H9 (cell line): ENCODE data around the gene SUPT3H. TPM values are rescaled to one million over a fixed set of nuclear protein-coding genes. Genes with fewer than 3 reads are reported as not detected.

Source experiments
- DNase-seq: peaks from one replicate; pipeline ENCODE4 v3.0.0-alpha.2; 2017
- H2AFZ ChIP-seq: one replicate; pipeline ENCODE4 v1.6.1; 2013; ENCODE audit warnings: mild to moderate bottlenecking, low read length, control low read depth, moderate library complexity
- H2AK5ac ChIP-seq: 2 replicates; pipeline ENCODE4 v1.6.1; 2013; ENCODE audit warnings: low read length, control low read depth, mixed read lengths; ENCODE audit not compliant: insufficient read length
- H2BK120ac ChIP-seq: one replicate; pipeline ENCODE4 v1.6.1; 2013; ENCODE audit warnings: low read depth, mild to moderate bottlenecking, low read length, control low read depth, inconsistent platforms; ENCODE audit not compliant: poor library complexity, severe bottlenecking
- H2BK12ac ChIP-seq: 2 replicates; pipeline ENCODE4 v1.6.1; 2013; ENCODE audit warnings: low read length, control low read depth, mixed read lengths, low read depth; ENCODE audit not compliant: insufficient read length
- H2BK15ac ChIP-seq: 2 replicates; pipeline ENCODE4 v1.6.1; 2013; ENCODE audit warnings: low read depth, low read length, control low read depth
- H2BK20ac ChIP-seq: one replicate; pipeline ENCODE4 v1.6.1; 2013; ENCODE audit warnings: low read depth, mild to moderate bottlenecking, low read length, control low read depth, inconsistent platforms; ENCODE audit not compliant: poor library complexity, severe bottlenecking
- H2BK5ac ChIP-seq: 2 replicates; pipeline ENCODE4 v1.6.1; 2013; ENCODE audit warnings: low read length, control low read depth, mixed read lengths; ENCODE audit not compliant: insufficient read length
- H3K14ac ChIP-seq: 2 replicates; pipeline ENCODE4 v1.6.1; 2013; ENCODE audit warnings: low read length, control low read depth; ENCODE audit not compliant: insufficient read depth
- H3K18ac ChIP-seq: 2 replicates; pipeline ENCODE4 v1.6.1; 2013; ENCODE audit warnings: low read depth, mild to moderate bottlenecking, mixed read lengths, low read length, control low read depth; ENCODE audit not compliant: insufficient read length
- H3K23ac ChIP-seq: 2 replicates; pipeline ENCODE4 v1.6.1; 2013; ENCODE audit warnings: low read length, control low read depth, mixed read lengths, low read depth; ENCODE audit not compliant: insufficient read length
- H3K23me2 ChIP-seq: 2 replicates; pipeline ENCODE4 v1.6.1; 2013; ENCODE audit warnings: low read depth, mild to moderate bottlenecking, mixed read lengths, low read length, control low read depth; ENCODE audit not compliant: insufficient read length, poor library complexity, severe bottlenecking
- H3K27ac ChIP-seq: 2 replicates; pipeline ENCODE4 v1.5.1; 2013; ENCODE audit warnings: low read length, control low read depth, mixed read lengths, low read depth; ENCODE audit not compliant: insufficient read length
- H3K27me3 ChIP-seq: 2 replicates; pipeline ENCODE4 v1.6.1; 2013; ENCODE audit warnings: low read length, control low read depth, inconsistent platforms; ENCODE audit not compliant: insufficient read depth
- H3K4ac ChIP-seq: 2 replicates; pipeline ENCODE4 v1.6.1; 2013; ENCODE audit warnings: low read depth, mild to moderate bottlenecking, control low read depth, inconsistent platforms, low read length, moderate library complexity
- H3K4me1 ChIP-seq: 2 replicates; pipeline ENCODE4 v1.6.1; 2013; ENCODE audit warnings: low read length, control low read depth, inconsistent platforms; ENCODE audit not compliant: insufficient read depth
- H3K4me2 ChIP-seq: 2 replicates; pipeline ENCODE4 v1.6.1; 2013; ENCODE audit warnings: low read length, control low read depth, mixed read lengths; ENCODE audit not compliant: insufficient read length, insufficient read depth
- H3K56ac ChIP-seq: 2 replicates; pipeline ENCODE4 v1.6.1; 2013; ENCODE audit warnings: low read depth, mild to moderate bottlenecking, mixed read lengths, low read length, control low read depth; ENCODE audit not compliant: insufficient read length
- H3K79me1 ChIP-seq: 2 replicates; pipeline ENCODE4 v1.6.1; 2013; ENCODE audit warnings: low read depth, mild to moderate bottlenecking, moderate library complexity, low read length, control low read depth, inconsistent platforms; ENCODE audit not compliant: insufficient read depth, poor library complexity, severe bottlenecking
- H3K79me2 ChIP-seq: 2 replicates; pipeline ENCODE4 v1.6.1; 2013; ENCODE audit warnings: low read length, control low read depth, inconsistent platforms; ENCODE audit not compliant: insufficient read depth
- H3K9ac ChIP-seq: 2 replicates; pipeline ENCODE4 v1.6.1; 2013; ENCODE audit warnings: low read length, control low read depth, mixed read lengths; ENCODE audit not compliant: insufficient read length; ENCODE audit errors: extremely low read depth
- H3K9me3 ChIP-seq: one replicate; pipeline ENCODE4 v1.6.1; 2013; ENCODE audit warnings: low read depth, low read length, inconsistent platforms; ENCODE audit not compliant: control insufficient read depth
- H3T11ph ChIP-seq: one replicate; pipeline ENCODE4 v1.6.1; 2013; ENCODE audit warnings: mild to moderate bottlenecking, low read length, control low read depth, inconsistent platforms
- H4K20me1 ChIP-seq: one replicate; pipeline ENCODE4 v1.6.1; 2013; ENCODE audit not compliant: control insufficient read depth, insufficient read length, insufficient read depth
- H4K5ac ChIP-seq: 2 replicates; pipeline ENCODE4 v1.6.1; 2013; ENCODE audit warnings: low read depth, mild to moderate bottlenecking, mixed read lengths, low read length, control low read depth; ENCODE audit not compliant: insufficient read length
- H4K8ac ChIP-seq: replicated peaks from 2 replicates; pipeline ENCODE4 v1.6.1; 2013; ENCODE audit warnings: low read length, control low read depth, mixed read lengths, low read depth; ENCODE audit not compliant: insufficient read length
- H4K91ac ChIP-seq: 2 replicates; pipeline ENCODE4 v1.6.1; 2013; ENCODE audit warnings: low read depth, mild to moderate bottlenecking, moderate library complexity, mixed read lengths, low read length, control low read depth; ENCODE audit not compliant: insufficient read length
- H3K27ac Mint-ChIP-seq, 3 experiments: 2 replicates in 2 of 3; 3 replicates in 1 of 3; pipeline ENCODE4 v1.8.0; 2020 to 2021; ENCODE audit warnings: mixed read lengths in 3 of 3, mild to moderate bottlenecking in 1 of 3, moderate library complexity in 1 of 3
- H3K27me3 Mint-ChIP-seq: 2 replicates; pipeline ENCODE4 v1.8.0; 2021; ENCODE audit warnings: low read depth, mild to moderate bottlenecking, moderate library complexity, mixed read lengths
- H3K36me3 Mint-ChIP-seq, 3 experiments: 2 replicates in 2 of 3; 3 replicates in 1 of 3; pipeline ENCODE4 v1.8.0; 2020 to 2021; ENCODE audit warnings: low read depth in 3 of 3, mixed read lengths in 3 of 3; ENCODE audit not compliant: insufficient read depth in 1 of 3
- H3K4me1 Mint-ChIP-seq, 2 experiments: 2 replicates each; pipeline ENCODE4 v1.8.0; 2020; ENCODE audit warnings: mixed read lengths in 2 of 2
- H3K4me3 Mint-ChIP-seq, 2 experiments: 2 replicates in 1 of 2; 3 replicates in 1 of 2; pipeline ENCODE4 v1.8.0; 2020 to 2021; ENCODE audit warnings: mild to moderate bottlenecking in 2 of 2, mixed read lengths in 2 of 2, moderate library complexity in 1 of 2
- H3K9me3 Mint-ChIP-seq, 2 experiments: 2 replicates in 1 of 2; 3 replicates in 1 of 2; pipeline ENCODE4 v1.8.0; 2020; ENCODE audit warnings: mild to moderate bottlenecking in 2 of 2, mixed read lengths in 2 of 2, moderate library complexity in 1 of 2
- WGBS: extraction: QIAGEN DNeasy Blood & Tissue Kit; methylation state at CpG from one replicate; pipeline ENCODE4 v1.1.7; 2013; ENCODE audit warnings: missing lambda C conversion rate, low lambda C conversion rate, mixed read lengths; ENCODE audit not compliant: insufficient read length; ENCODE audit errors: extremely low coverage; 5-methylcytosine and 5-hydroxymethylcytosine counted together
- total RNA-seq: library from RNA; stranded (reverse); gene quantifications from 2 replicates; pipeline ENCODE4 v1.2.1, GENCODE V29; 2021
- TF ChIP-seq, protein P1 (sequence below): fragments of 200-600 bp; sonication (generic); conservative IDR thresholded peaks from 3 replicates; pipeline ENCODE4 v1.8.0; 2021; ENCODE audit warnings: antibody characterized with exemption, mild to moderate bottlenecking

The SUPT3H gene
- total RNA-seq, 1 experiment from 2014 or later, result 22.5 TPM

DNA sequence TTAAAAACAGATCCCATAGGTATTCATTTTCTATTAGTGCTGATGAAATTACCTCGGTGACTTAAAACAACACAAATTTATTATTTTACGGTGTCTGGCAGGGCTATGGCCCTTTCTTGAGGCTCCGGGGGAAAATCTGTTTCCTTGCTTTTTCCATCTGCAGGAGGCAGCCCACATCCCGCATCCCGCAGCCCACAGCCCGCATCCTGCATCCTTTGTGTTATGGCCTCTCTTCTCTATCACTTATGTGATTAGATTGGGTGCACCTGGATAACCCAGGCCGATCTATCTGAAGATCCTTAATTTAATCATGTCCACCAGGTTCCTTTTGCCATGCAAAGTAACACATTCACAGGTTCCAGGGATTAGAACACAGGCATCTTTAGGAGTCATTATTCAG is 582.4 kb downstream of the SUPT3H start:
- TF ChIP-seq, protein P1, sequence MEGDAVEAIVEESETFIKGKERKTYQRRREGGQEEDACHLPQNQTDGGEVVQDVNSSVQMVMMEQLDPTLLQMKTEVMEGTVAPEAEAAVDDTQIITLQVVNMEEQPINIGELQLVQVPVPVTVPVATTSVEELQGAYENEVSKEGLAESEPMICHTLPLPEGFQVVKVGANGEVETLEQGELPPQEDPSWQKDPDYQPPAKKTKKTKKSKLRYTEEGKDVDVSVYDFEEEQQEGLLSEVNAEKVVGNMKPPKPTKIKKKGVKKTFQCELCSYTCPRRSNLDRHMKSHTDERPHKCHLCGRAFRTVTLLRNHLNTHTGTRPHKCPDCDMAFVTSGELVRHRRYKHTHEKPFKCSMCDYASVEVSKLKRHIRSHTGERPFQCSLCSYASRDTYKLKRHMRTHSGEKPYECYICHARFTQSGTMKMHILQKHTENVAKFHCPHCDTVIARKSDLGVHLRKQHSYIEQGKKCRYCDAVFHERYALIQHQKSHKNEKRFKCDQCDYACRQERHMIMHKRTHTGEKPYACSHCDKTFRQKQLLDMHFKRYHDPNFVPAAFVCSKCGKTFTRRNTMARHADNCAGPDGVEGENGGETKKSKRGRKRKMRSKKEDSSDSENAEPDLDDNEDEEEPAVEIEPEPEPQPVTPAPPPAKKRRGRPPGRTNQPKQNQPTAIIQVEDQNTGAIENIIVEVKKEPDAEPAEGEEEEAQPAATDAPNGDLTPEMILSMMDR, result no peak
- H3K79me2 ChIP-seq, result no peaks in the 10 kb centered on the region

More for the DNA sequence above, 582.4 kb downstream of the SUPT3H start:
- no peaks in the 10 kb centered on the region for H3K4me1 ChIP-seq
- H4K5ac ChIP-seq, result no peak overlapping the region
- DNase-seq, result no peak
- no peak overlapping the region for H3K9ac ChIP-seq
- WGBS, result no CpG with 5 or more reads among the region's 7 CpGs
- no peak overlapping the region for H3K27ac Mint-ChIP-seq
- H3K4ac ChIP-seq, result no peak overlapping the region
- H2BK15ac ChIP-seq, result no peak overlapping the region
- peaks cover 0 to 6% (median 0%) of the 10 kb centered on the region in 3 experiments; a peak in 4 of 7 replicates for H3K36me3 Mint-ChIP-seq
- H4K8ac ChIP-seq, result no peak overlapping the region
- no peak overlapping the region for H2BK20ac ChIP-seq
- H3K56ac ChIP-seq, result no peak overlapping the region
- no peak overlapping the region for H2BK12ac ChIP-seq
- no peak overlapping the region for H2BK120ac ChIP-seq
- no peaks in the 10 kb centered on the region for H3K79me1 ChIP-seq
- H3K27ac ChIP-seq, result no peak overlapping the region
- no peak overlapping the region for H3K14ac ChIP-seq
- H3T11ph ChIP-seq, result no peak overlapping the region
- no peak overlapping the region for H4K91ac ChIP-seq
- no peaks in the 10 kb centered on the region for H3K23me2 ChIP-seq
- H2AK5ac ChIP-seq, result no peak overlapping the region
- H3K9me3 ChIP-seq, result no peaks in the 10 kb centered on the region
- no peak overlapping the region for H2AFZ ChIP-seq
- no peak overlapping the region for H3K4me3 Mint-ChIP-seq
- peaks cover 2 to 4% of the 10 kb centered on the region in 2 experiments; a peak in 2 of 5 replicates for H3K9me3 Mint-ChIP-seq
- H3K4me2 ChIP-seq, result no peak overlapping the region
- no peaks in the 10 kb centered on the region for H3K27me3 ChIP-seq
- H3K23ac ChIP-seq, result no peak overlapping the region
- no peak overlapping the region for H2BK5ac ChIP-seq
- H3K4me1 Mint-ChIP-seq, result peaks cover 16% of the 10 kb centered on the region in 2 experiments
- no peak overlapping the region for H3K18ac ChIP-seq
- H4K20me1 ChIP-seq, result no peaks in the 10 kb centered on the region
- no peaks in the 10 kb centered on the region for H3K27me3 Mint-ChIP-seq
